Testis (tissue), 3 donors: ENCODE measurements around the gene ODR4. TPM values are rescaled to one million over a fixed set of nuclear protein-coding genes. Genes with fewer than 3 reads are reported as not detected.

Source experiments
- DNase-seq: peaks from one replicate; pipeline ENCODE4 v3.0.0-alpha.2; 2019
- H3K27ac ChIP-seq, 2 donors: fragments of 200-600 bp; sonication (generic); one replicate each; pipeline ENCODE4 v1.5.1; 2019
- H3K27me3 ChIP-seq: fragments of 200-600 bp; sonication (generic); one replicate; pipeline ENCODE4 v1.5.1; 2019
- H3K36me3 ChIP-seq: fragments of 200-600 bp; sonication (generic); one replicate; pipeline ENCODE4 v1.5.1; 2017; ENCODE audit warnings: low read depth; ENCODE audit errors: missing control alignments
- H3K4me1 ChIP-seq: fragments of 200-600 bp; sonication (generic); one replicate; pipeline ENCODE4 v1.5.1; 2019
- H3K4me3 ChIP-seq, 2 donors: fragments of 200-600 bp; sonication (generic); one replicate each; pipeline ENCODE4 v1.5.1; 2017 to 2019
- H3K9me3 ChIP-seq: fragments of 200-600 bp; sonication (generic); one replicate; pipeline ENCODE4 v1.5.1; 2017
- CTCF ChIP-seq, 3 experiments: fragments of 450-650 bp in 2 of 3; fragments of 200-600 bp in 1 of 3; sonication (generic) in 1 of 3; IDR thresholded peaks; one replicate each; pipeline ENCODE4 v1.5.1; 2016 to 2019; ENCODE audit warnings: antibody characterized with exemption in 3 of 3, mild to moderate bottlenecking in 2 of 3, moderate library complexity in 1 of 3
- POLR2A ChIP-seq: fragments of 450-650 bp; IDR thresholded peaks from one replicate; pipeline ENCODE4 v1.6.1; 2017; ENCODE audit warnings: antibody characterized with exemption, mild to moderate bottlenecking, moderate library complexity
- WGBS, 2 donors: methylation state at CpG; one replicate each; pipeline ENCODE4 v1.1.5; 2018; 5-methylcytosine and 5-hydroxymethylcytosine counted together
- intact Hi-C: fragments of 100-400 bp; cut with DNase I; formaldehyde crosslinking; loops from one replicate; pipeline ENCODE4 v1.15.1; 2023; ENCODE audit warnings: low total_unique reads
- polyA plus RNA-seq: library from polyadenylated mRNA; stranded (reverse); fragments of 350-450 nt; fragmentation: Illumina TruSeq; extraction: RNeasy Lipid Tissue Mini Kit (QIAGEN cat#74804); gene quantifications from one replicate; pipeline ENCODE4 v1.2.3, GENCODE V29; 2014; ENCODE audit warnings: low read depth, low replicate concordance; ENCODE audit not compliant: insufficient read depth
- total RNA-seq, 2 donors: library from RNA; depleted of rRNA; stranded (reverse); fragments of >200 nt; gene quantifications; one replicate each; pipeline ENCODE4 v1.2.3, GENCODE V29; 2016

ODR4 gene
- total and polyA plus RNA-seq, 3 donors from 2014 or later, result 11.8 to 31.3 (median 23.0) TPM

DNA sequence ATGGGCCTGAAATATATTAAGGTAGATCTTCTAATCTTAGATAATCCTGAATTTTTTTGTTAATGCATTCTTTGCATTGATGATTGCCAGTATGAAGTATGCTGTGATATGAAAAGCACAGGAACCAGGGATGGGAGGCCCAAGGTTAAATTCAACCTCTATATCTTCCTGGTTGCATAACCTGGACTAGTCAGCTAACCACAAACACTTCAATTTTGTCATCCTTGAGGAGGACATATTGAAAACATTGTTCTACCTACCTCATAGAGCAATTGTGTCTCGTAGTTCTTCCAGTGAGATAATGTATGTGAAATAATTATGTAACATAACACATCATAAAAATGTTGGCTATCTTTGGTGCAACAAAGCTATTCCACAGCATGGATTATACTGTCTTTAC, 59.7 kb downstream of the ODR4 start:
- Histone ChIP-seq H3K9me3 (no peaks in the 10 kb centered on the region), H3K4me1 (no peaks in the 10 kb centered on the region), H3K4me3 (no peak overlapping the region), H3K27ac (no peak overlapping the region), H3K27me3 (no peaks in the 10 kb centered on the region), H3K36me3 (no peaks in the 10 kb centered on the region)
- no peak for DNase-seq
- intact Hi-C loops, result no loop called here
- TF ChIP-seq CTCF (IDR thresholded peaks at IDR 0.05), result no peak
- TF ChIP-seq POLR2A, result no peak
- WGBS, 2 donors, result 91 to 96% methylated on average over 1 of the region's 1 CpG

- 74 to 82% methylated on average over 5 of the region's 5 CpGs for WGBS, 2 donors
These were observed 62.9 kb downstream of the ODR4 start for GRCh38 chr1:186438567-186438966.

GRCh38 chr1:186440584-186440983, 64.9 kb downstream of the ODR4 start:
- no peaks in the 10 kb centered on the region for H3K27me3 ChIP-seq
- 57 to 60% methylated on average over 3 of the region's 3 CpGs for WGBS, 2 donors
- no peak overlapping the region for H3K27ac ChIP-seq
- no peaks in the 10 kb centered on the region for H3K9me3 ChIP-seq
- DNase-seq, result no peak
- intact Hi-C loops, result no loop called here
- no peaks in the 10 kb centered on the region for H3K4me1 ChIP-seq
- no peak overlapping the region for H3K4me3 ChIP-seq
- TF ChIP-seq CTCF (IDR thresholded peaks at IDR 0.05) (no peak), POLR2A (no peak)
- no peaks in the 10 kb centered on the region for H3K36me3 ChIP-seq

More at GRCh38 chr1:186438567-186438966, 62.9 kb downstream of the ODR4 start:
- H3K27ac ChIP-seq, result no peak overlapping the region
- intact Hi-C loops, result no loop called here
- no peaks in the 10 kb centered on the region for H3K9me3 ChIP-seq
- no peaks in the 10 kb centered on the region for H3K4me1 ChIP-seq
- DNase-seq, result no peak
- TF ChIP-seq POLR2A (no peak), CTCF (IDR thresholded peaks at IDR 0.05) (no peak)
- H3K4me3 ChIP-seq, result no peak overlapping the region
- no peaks in the 10 kb centered on the region for H3K36me3 ChIP-seq
- H3K27me3 ChIP-seq, result no peaks in the 10 kb centered on the region

DNA sequence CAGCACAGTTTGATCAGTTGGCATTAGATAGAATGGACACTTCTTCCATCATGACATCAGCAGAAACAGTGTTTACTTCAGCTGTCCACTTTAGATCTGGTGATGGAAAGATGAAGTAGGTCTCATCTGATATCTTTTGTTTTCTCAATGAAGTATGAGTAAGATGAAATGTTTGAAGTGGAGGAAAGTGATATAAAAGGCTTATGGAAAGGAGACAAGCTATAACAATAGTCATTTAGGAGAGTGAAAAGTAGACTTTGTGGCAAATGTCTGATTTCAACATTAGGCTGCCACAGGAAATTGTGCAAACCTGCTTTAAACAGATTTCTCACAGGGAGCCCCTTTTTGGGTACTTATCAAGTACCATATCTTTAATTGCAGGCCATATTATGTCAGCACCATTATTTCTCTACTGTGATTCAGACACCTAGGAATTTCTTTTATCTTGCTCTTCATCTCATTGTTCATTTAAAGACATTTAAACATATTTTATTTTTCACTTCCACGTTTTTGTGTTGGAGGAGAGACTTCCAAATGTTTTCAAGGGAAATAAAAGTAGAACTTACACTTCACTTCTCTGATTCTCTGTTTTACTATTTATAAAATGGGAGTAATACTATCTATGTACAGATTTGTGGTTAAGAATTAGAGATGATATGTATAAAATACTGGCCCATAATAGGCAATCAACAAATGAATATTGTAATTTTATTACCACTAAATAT, 67.2 kb downstream of the ODR4 start:
- TF ChIP-seq CTCF (IDR thresholded peaks at IDR 0.05), result no peak
- Histone ChIP-seq H3K4me1 (no peaks in the 10 kb centered on the region), H3K4me3 (no peak overlapping the region), H3K36me3 (no peaks in the 10 kb centered on the region), H3K27ac (no peak overlapping the region), H3K9me3 (no peaks in the 10 kb centered on the region), H3K27me3 (no peaks in the 10 kb centered on the region)
- no peak for DNase-seq
- intact Hi-C loops, result no loop called here
- WGBS, 2 donors, result 56 to 65% methylated on average over 1 of the region's 1 CpG

GRCh38 chr1:186443638-186444037, 68.0 kb downstream of the ODR4 start:
- 97 to 98% methylated on average over 2 of the region's 2 CpGs for WGBS, 2 donors
- H3K9me3 ChIP-seq, result no peaks in the 10 kb centered on the region
- H3K4me1 ChIP-seq, result no peaks in the 10 kb centered on the region
- TF ChIP-seq CTCF (IDR thresholded peaks at IDR 0.05), result no peak
- TF ChIP-seq POLR2A, result no peak
- H3K36me3 ChIP-seq, result no peaks in the 10 kb centered on the region
- no peaks in the 10 kb centered on the region for H3K27me3 ChIP-seq
- DNase-seq, result no peak
- intact Hi-C loops, result no loop called here
- H3K4me3 ChIP-seq, result no peak overlapping the region
- H3K27ac ChIP-seq, result no peak overlapping the region
